ENCODE data around the gene NRAS.

- TF ChIP-seq POLR2AphosphoS5 (IDR thresholded peaks at IDR 0.05; ENCODE audit: low read depth, low read length) (peak; percentile 93), RFX5 (IDR thresholded peaks at IDR 0.05; ENCODE audit: low read length) (no peak), FOXJ3 (CRISPR knock-in tag; IDR thresholded peaks at IDR 0.05) (no peak), SMC3 (IDR thresholded peaks at IDR 0.05; ENCODE audit: low read depth, low read length) (peak; percentile 21; the same call in 1 of the 2 replicates), MEF2A (IDR thresholded peaks at IDR 0.05; ENCODE audit: borderline replicate concordance, low read depth) (no peak), FOXM1 (IDR thresholded peaks at IDR 0.05; ENCODE audit: low read depth) (no peak)
- TF ChIP-seq, protein P1, sequence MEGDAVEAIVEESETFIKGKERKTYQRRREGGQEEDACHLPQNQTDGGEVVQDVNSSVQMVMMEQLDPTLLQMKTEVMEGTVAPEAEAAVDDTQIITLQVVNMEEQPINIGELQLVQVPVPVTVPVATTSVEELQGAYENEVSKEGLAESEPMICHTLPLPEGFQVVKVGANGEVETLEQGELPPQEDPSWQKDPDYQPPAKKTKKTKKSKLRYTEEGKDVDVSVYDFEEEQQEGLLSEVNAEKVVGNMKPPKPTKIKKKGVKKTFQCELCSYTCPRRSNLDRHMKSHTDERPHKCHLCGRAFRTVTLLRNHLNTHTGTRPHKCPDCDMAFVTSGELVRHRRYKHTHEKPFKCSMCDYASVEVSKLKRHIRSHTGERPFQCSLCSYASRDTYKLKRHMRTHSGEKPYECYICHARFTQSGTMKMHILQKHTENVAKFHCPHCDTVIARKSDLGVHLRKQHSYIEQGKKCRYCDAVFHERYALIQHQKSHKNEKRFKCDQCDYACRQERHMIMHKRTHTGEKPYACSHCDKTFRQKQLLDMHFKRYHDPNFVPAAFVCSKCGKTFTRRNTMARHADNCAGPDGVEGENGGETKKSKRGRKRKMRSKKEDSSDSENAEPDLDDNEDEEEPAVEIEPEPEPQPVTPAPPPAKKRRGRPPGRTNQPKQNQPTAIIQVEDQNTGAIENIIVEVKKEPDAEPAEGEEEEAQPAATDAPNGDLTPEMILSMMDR (IDR thresholded peaks at IDR 0.05): peak; percentile 64
These were observed 41.1 kb upstream of the NRAS start, which contains the start of gene CSDE1 for GRCh38 chr1:114757455-114758255.

Data from SK-N-SH (cell line).